Measurements from ENCODE around the gene NLRP1.

NLRP1 gene

DNA sequence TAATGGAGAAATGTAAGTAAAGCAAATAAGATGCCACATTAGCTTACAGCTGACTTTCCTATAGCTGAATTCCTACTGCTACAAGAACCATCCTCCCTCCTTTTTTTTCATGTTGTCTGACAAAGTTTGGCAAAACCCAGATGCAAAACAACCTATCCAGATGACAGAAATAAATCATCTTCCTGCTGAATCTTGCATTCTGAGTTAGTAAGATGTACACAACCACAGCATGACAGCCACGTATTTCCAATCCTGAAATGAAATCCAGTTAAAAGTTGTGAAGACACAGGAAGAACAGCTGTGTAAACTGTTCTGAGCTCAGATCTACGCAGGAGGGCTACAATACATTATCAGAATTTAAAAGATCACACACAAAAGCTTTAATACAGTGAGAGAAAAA lies 110.4 kb downstream of the NLRP1 start:
- Histone ChIP-seq H3K79me2 (ENCODE audit: insufficient read depth, low read length) (peaks cover 12% of the 10 kb centered on the region), H3K4me1 (ENCODE audit: insufficient read depth, low read length) (peaks cover 5% of the 10 kb centered on the region), H3K4me2 (ENCODE audit: insufficient read depth, low read length) (no peak overlapping the region), H3K27ac (ENCODE audit: low read length) (no peak overlapping the region), H3K9ac (ENCODE audit: low read depth, low read length) (no peak overlapping the region), H2AFZ (ENCODE audit: low read depth, low read length) (no peak overlapping the region), H4K20me1 (ENCODE audit: insufficient read depth, low read length) (no peaks in the 10 kb centered on the region), H3K36me3 (ENCODE audit: insufficient read depth, low read length) (peaks cover 59% of the 10 kb centered on the region), H3K27me3 (ENCODE audit: insufficient read depth, low read length, poor library complexity) (no peaks in the 10 kb centered on the region), H3K9me3 (ENCODE audit: insufficient read depth, low read length, severe bottlenecking) (no peaks in the 10 kb centered on the region), H3K4me3 (ENCODE audit: low read depth in 1 of 2, low read length in 2 of 2) (no peak overlapping the region)
- TF ChIP-seq, protein P1, sequence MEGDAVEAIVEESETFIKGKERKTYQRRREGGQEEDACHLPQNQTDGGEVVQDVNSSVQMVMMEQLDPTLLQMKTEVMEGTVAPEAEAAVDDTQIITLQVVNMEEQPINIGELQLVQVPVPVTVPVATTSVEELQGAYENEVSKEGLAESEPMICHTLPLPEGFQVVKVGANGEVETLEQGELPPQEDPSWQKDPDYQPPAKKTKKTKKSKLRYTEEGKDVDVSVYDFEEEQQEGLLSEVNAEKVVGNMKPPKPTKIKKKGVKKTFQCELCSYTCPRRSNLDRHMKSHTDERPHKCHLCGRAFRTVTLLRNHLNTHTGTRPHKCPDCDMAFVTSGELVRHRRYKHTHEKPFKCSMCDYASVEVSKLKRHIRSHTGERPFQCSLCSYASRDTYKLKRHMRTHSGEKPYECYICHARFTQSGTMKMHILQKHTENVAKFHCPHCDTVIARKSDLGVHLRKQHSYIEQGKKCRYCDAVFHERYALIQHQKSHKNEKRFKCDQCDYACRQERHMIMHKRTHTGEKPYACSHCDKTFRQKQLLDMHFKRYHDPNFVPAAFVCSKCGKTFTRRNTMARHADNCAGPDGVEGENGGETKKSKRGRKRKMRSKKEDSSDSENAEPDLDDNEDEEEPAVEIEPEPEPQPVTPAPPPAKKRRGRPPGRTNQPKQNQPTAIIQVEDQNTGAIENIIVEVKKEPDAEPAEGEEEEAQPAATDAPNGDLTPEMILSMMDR (IDR thresholded peaks at IDR 0.05; ENCODE audit: borderline replicate concordance, extremely low read depth, low read length, poor library complexity, severe bottlenecking) = no peak
- no peak for TF ChIP-seq EZH2 (IDR thresholded peaks at IDR 0.05; ENCODE audit: borderline replicate concordance, low read depth, low read length, severe bottlenecking)
- no peak for ATAC-seq (ENCODE audit: insufficient read depth, low read depth)
- DNase-seq = no peak

DNA sequence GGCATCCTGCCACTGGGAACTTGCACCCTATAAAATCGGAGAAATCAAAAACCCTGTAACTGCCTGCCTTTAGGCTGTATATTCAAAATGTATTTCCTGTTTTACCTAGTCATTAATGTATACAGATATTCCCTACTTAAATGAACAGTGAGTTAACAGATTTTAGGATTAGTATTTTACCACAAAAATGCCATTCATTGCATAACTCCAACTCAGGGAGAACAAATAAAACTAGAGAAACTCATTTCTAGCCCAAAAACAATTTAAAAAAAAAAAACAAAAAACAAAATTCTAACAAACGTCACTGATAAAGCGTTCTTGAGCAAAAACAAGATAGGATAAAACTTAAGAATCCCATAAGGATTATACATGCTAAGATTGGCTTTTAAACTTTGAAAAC lies 111.8 kb downstream of the NLRP1 start:
- no peak for TF ChIP-seq EZH2 (IDR thresholded peaks at IDR 0.05; ENCODE audit: borderline replicate concordance, low read depth, low read length, severe bottlenecking)
- TF ChIP-seq, protein P1 (IDR thresholded peaks at IDR 0.05; ENCODE audit: borderline replicate concordance, extremely low read depth, low read length, poor library complexity, severe bottlenecking) = no peak
- peaks cover 22% of the 10 kb centered on the region for H3K79me2 ChIP-seq (ENCODE audit: insufficient read depth, low read length)
- no peak overlapping the region for H2AFZ ChIP-seq (ENCODE audit: low read depth, low read length)
- no peaks in the 10 kb centered on the region for H4K20me1 ChIP-seq (ENCODE audit: insufficient read depth, low read length)
- H3K4me1 ChIP-seq (ENCODE audit: insufficient read depth, low read length) = peaks cover 7% of the 10 kb centered on the region
- no peak overlapping the region for H3K9ac ChIP-seq (ENCODE audit: low read depth, low read length)
- DNase-seq (no peak), ATAC-seq (ENCODE audit: insufficient read depth, low read depth) (no peak)
- no peaks in the 10 kb centered on the region for H3K9me3 ChIP-seq (ENCODE audit: insufficient read depth, low read length, severe bottlenecking)
- peaks cover 51% of the 10 kb centered on the region for H3K36me3 ChIP-seq (ENCODE audit: insufficient read depth, low read length)
- no peaks in the 10 kb centered on the region for H3K27me3 ChIP-seq (ENCODE audit: insufficient read depth, low read length, poor library complexity)
- no peak overlapping the region for H3K4me2 ChIP-seq (ENCODE audit: insufficient read depth, low read length)
- H3K27ac ChIP-seq (ENCODE audit: low read length) = no peak overlapping the region
- no peak overlapping the region for H3K4me3 ChIP-seq (ENCODE audit: low read depth in 1 of 2, low read length in 2 of 2)

DNA sequence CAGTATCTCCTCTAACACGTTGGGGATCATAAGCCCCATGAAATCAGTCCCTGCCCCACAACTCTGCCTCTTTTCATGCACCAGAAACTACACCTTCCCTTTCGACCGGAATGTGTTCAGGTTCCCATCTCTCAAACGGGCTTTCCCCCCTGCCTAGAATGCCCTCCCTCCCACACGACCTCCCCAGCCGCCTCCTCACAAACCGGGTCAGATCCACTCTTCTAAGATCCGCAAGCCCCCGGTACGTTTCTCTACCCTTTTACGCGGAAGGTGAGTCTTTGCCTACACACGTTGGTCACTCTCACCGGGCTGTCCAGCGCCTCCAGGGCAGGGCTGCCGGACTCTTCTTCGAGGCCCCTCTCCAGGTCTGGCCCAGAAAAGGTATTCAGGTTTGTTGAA lies 116.2 kb downstream of the NLRP1 start:
- Histone ChIP-seq H2AFZ (ENCODE audit: low read depth, low read length) (peak overlapping the region; percentile 78), H3K27ac (ENCODE audit: low read length) (peak overlapping the region; percentile 67), H3K79me2 (ENCODE audit: insufficient read depth, low read length) (peaks cover 58% of the 10 kb centered on the region), H3K27me3 (ENCODE audit: insufficient read depth, low read length, poor library complexity) (no peaks in the 10 kb centered on the region), H3K4me3 (ENCODE audit: low read depth in 1 of 2, low read length in 2 of 2) (peak overlapping the region; percentile 96 to 98), H3K36me3 (ENCODE audit: insufficient read depth, low read length) (peaks cover 33% of the 10 kb centered on the region), H4K20me1 (ENCODE audit: insufficient read depth, low read length) (peaks cover 35% of the 10 kb centered on the region; the same call in 1 of the 2 replicates), H3K9me3 (ENCODE audit: insufficient read depth, low read length, severe bottlenecking) (no peaks in the 10 kb centered on the region), H3K4me1 (ENCODE audit: insufficient read depth, low read length) (peaks cover 35% of the 10 kb centered on the region), H3K9ac (ENCODE audit: low read depth, low read length) (peak overlapping the region; percentile 84), H3K4me2 (ENCODE audit: insufficient read depth, low read length) (peak overlapping the region; percentile 67)
- TF ChIP-seq, protein P1 (IDR thresholded peaks at IDR 0.05; ENCODE audit: borderline replicate concordance, extremely low read depth, low read length, poor library complexity, severe bottlenecking) = no peak
- TF ChIP-seq EZH2 (IDR thresholded peaks at IDR 0.05; ENCODE audit: borderline replicate concordance, low read depth, low read length, severe bottlenecking) = no peak
- ATAC-seq (ENCODE audit: insufficient read depth, low read depth) (peak; percentile 36), DNase-seq (peak; percentile 23)

All from DND-41 (cell line).